ENCODE results near the gene ARFGEF2. TPM values are rescaled to one million over a fixed set of nuclear protein-coding genes. Genes with fewer than 3 reads are reported as not detected.

The ARFGEF2 gene
- total RNA-seq, 2 donors from 2014 or later, result 31.5 to 46.5 TPM

DNA sequence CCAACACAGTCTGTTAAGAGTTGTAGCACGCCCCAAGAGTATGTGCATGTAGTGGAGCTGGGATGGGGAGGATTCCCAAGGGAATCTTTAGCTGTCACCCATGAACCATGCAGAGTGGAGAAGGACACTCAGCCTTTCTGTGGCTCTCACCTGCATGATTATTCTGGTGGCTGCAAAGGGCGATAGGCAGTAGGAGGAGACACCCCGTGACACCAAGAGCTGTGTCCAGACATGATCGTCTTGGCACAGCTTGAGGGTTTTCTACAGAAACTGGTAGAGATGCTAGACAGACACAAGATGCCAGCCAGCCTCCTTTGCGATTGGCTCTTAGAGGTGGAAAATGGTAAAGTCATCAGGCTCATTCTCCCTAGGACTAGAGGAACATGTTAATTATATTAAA, 121.5 kb downstream of the ARFGEF2 start:
- no peak for TF ChIP-seq CTCF (IDR thresholded peaks at IDR 0.05)
- Histone ChIP-seq H3K27me3 (no peaks in the 10 kb centered on the region), H3K36me3 (no peaks in the 10 kb centered on the region), H3K4me3 (no peak overlapping the region), H3K4me1 (peaks cover 0 to 17% of the 10 kb centered on the region in 2 donors), H3K27ac (no peak overlapping the region), H3K9me3 (no peaks in the 10 kb centered on the region)
- DNase-seq (ENCODE audit: low spot score), result peak; percentile 30

GRCh38 chr20:49045440-49046086, 124.1 kb downstream of the ARFGEF2 start:
- Histone ChIP-seq H3K36me3 (no peaks in the 10 kb centered on the region), H3K4me1 (peaks cover 0 to 20% of the 10 kb centered on the region in 2 donors), H3K4me3 (peak overlapping the region; percentile 90 to 94), H3K9me3 (no peaks in the 10 kb centered on the region), H3K27me3 (no peaks in the 10 kb centered on the region), H3K27ac (peak overlapping the region; percentile 96)
- DNase-seq (ENCODE audit: low spot score), result peak; percentile 64
- no peak for TF ChIP-seq CTCF (IDR thresholded peaks at IDR 0.05)

GRCh38 chr20:49046087-49046900, 124.8 kb downstream of the ARFGEF2 start, which contains the start of gene CSE1L:
Gene CSE1L, plus strand, starts transcription at chr20:49046312. Its CDS starts 12,152 bp downstream, at chr20:49058464.
- no peaks in the 10 kb centered on the region for H3K36me3 ChIP-seq
- peak within 1 kb of the TSS; percentile 90 to 94 for H3K4me3 ChIP-seq
- no peaks in the 10 kb centered on the region for H3K9me3 ChIP-seq
- peak; percentile 98 for DNase-seq (ENCODE audit: low spot score)
- no peaks in the 10 kb centered on the region for H3K27me3 ChIP-seq
- no peak for TF ChIP-seq CTCF (IDR thresholded peaks at IDR 0.05)
- H3K4me1 ChIP-seq, result peaks cover 0 to 20% of the 10 kb centered on the region in 2 donors
- H3K27ac ChIP-seq, result peak within 1 kb of the TSS; percentile 96

DNA sequence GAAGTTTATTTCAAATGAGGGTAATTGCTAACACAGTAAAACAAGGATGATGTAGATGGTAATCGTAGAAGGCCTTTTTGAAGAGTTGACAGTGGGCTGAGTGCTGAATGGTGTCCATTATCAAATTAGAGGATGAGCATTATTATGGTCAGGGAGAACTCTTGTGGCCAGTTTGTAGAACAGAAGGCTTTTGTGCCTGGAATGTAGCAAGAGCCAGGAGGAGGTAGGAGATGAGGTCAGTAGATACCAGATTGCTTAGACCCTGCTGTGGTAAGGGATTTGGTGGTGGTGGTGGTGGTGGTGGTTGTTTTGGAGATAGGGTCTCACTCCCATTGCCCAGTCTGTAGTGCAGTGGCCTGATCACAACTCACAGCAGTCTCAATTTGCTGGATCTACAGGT, 130.8 kb downstream of the ARFGEF2 start:
- no peak for TF ChIP-seq CTCF (IDR thresholded peaks at IDR 0.05)
- Histone ChIP-seq H3K9me3 (no peaks in the 10 kb centered on the region), H3K4me1 (peaks cover 0 to 26% of the 10 kb centered on the region in 2 donors), H3K27me3 (no peaks in the 10 kb centered on the region), H3K27ac (no peak overlapping the region), H3K36me3 (peaks cover 5% of the 10 kb centered on the region), H3K4me3 (no peak overlapping the region)
- no peak for DNase-seq (ENCODE audit: low spot score)

GRCh38 chr20:49054056-49054643, 132.6 kb downstream of the ARFGEF2 start:
- Histone ChIP-seq H3K4me3 (no peak overlapping the region), H3K27ac (no peak overlapping the region), H3K36me3 (peaks cover 15% of the 10 kb centered on the region), H3K27me3 (no peaks in the 10 kb centered on the region), H3K4me1 (peaks cover 0 to 17% of the 10 kb centered on the region in 2 donors), H3K9me3 (no peaks in the 10 kb centered on the region)
- no peak for DNase-seq (ENCODE audit: low spot score)
- TF ChIP-seq CTCF (IDR thresholded peaks at IDR 0.05), result no peak
